Retinal pigment epithelial cell (primary cell): ENCODE results near the gene NOBOX.
"Not testable (repeated sequence)": the region's sequence is repeated elsewhere in the genome, so short reads cannot be mapped to it uniquely, and the experiment has no call there.

Experiments used
- DNase-seq: peaks from one replicate; pipeline ENCODE4 v3.0.0-alpha.2; 2010; ENCODE audit warnings: low read depth
- H3K4me3 ChIP-seq: 2 replicates; pipeline ENCODE4 v1.5.1; 2011; ENCODE audit warnings: mild to moderate bottlenecking, low read length, control low read depth, moderate library complexity
- CTCF ChIP-seq: conservative IDR thresholded peaks from 2 replicates; pipeline ENCODE4 v1.5.1; 2011; ENCODE audit warnings: low read depth, low read length, control low read depth, inconsistent platforms

The NOBOX gene

GRCh38 chr7:144384071-144384470 lies 19.4 kb downstream of the NOBOX start:
- DNase-seq, result peak; percentile 74
- no peak for TF ChIP-seq CTCF
- H3K4me3 ChIP-seq, result no peak overlapping the region

- H3K4me3 ChIP-seq, result no peak overlapping the region
- no peak for TF ChIP-seq CTCF
- DNase-seq, result no peak
These were observed 23.6 kb downstream of the NOBOX start for GRCh38 chr7:144379776-144380384.

GRCh38 chr7:144378651-144379050 lies 24.8 kb downstream of the NOBOX start:
- no peak for DNase-seq
- TF ChIP-seq CTCF, result no peak
- no peak overlapping the region for H3K4me3 ChIP-seq

- H3K4me3 ChIP-seq, DNase-seq: not testable (repeated sequence)
These were observed 34.3 kb downstream of the NOBOX start for GRCh38 chr7:144369221-144369620.

GRCh38 chr7:144367250-144367649 lies 36.2 kb downstream of the NOBOX start:
- not testable (repeated sequence) for DNase-seq, H3K4me3 ChIP-seq

- not testable (repeated sequence) for DNase-seq, H3K4me3 ChIP-seq
These were observed 38.0 kb downstream of the NOBOX start for GRCh38 chr7:144365523-144365922.

GRCh38 chr7:144362061-144362460 lies 41.4 kb downstream of the NOBOX start:
- not testable (repeated sequence) for DNase-seq, H3K4me3 ChIP-seq

- not testable (repeated sequence) for DNase-seq, H3K4me3 ChIP-seq
These were observed 46.6 kb downstream of the NOBOX start for GRCh38 chr7:144356860-144357259.

- not testable (repeated sequence) for H3K4me3 ChIP-seq, DNase-seq
These were observed 47.3 kb downstream of the NOBOX start for GRCh38 chr7:144356185-144356584.

GRCh38 chr7:144355176-144355822 lies 48.2 kb downstream of the NOBOX start, which contains the start of gene ARHGEF5:
Gene ARHGEF5, plus strand, starts transcription at chr7:144355402. Its CDS starts 7,268 bp downstream, at chr7:144362670.
- not testable (repeated sequence) for H3K4me3 ChIP-seq, DNase-seq

GRCh38 chr7:144351667-144352066 lies 51.8 kb downstream of the NOBOX start:
- not testable (repeated sequence) for H3K4me3 ChIP-seq, DNase-seq

- DNase-seq, result not testable (repeated sequence)
These were observed 54.9 kb downstream of the NOBOX start for GRCh38 chr7:144348625-144349024.

More at GRCh38 chr7:144348625-144349024, 54.9 kb downstream of the NOBOX start:
- not testable (repeated sequence) for H3K4me3 ChIP-seq
